Ovary (tissue), 3 donors: ENCODE data around the gene HENMT1.

Experiments used
- CTCF ChIP-seq, 3 donors: fragments of 450-650 bp in 2 of 3; fragments of 200-600 bp in 1 of 3; IDR thresholded peaks; one replicate each; pipeline versions ENCODE4 v1.5.1 to v1.8.0; 2016 to 2022; ENCODE audit warnings: antibody characterized with exemption in 3 of 3, mild to moderate bottlenecking in 1 of 3
- EP300 ChIP-seq: sonication (generic); formaldehyde crosslinking; IDR thresholded peaks from one replicate; pipeline ENCODE4 v1.6.1; 2017; ENCODE audit warnings: antibody characterized with exemption
- donor health status: DM: no; HTN: no; CAD: no.

- TF ChIP-seq CTCF (IDR thresholded peaks at IDR 0.05) (no peak), EP300 (no peak)
Observed at GRCh38 chr1:108706643-108707042, 45.8 kb upstream of the HENMT1 start.
